ENCODE data around the gene HOXD13.

DNA sequence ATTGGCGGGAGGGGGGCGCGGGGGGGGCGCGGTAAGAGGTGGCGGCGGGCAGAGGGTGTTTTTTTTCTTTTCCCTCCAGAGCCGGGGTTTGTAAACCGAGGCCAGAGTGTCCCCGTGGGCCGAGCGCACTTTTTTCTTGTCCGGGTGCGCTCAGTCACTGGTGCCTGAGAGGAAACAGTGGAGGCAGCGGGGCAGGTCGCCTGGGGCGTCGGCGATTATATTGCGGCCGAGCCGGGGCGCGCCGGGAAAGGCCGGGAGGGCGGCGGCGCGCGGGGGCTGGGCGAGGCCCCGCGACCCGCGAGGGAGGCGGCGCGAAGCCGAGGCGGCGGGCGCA lies 37.3 kb downstream of the HOXD13 start:
- TF ChIP-seq CTCF (IDR thresholded peaks at IDR 0.05; ENCODE audit: insufficient read depth, low read length, poor library complexity, severe bottlenecking) (no peak), EZH2phosphoT487 (conservative IDR thresholded peaks at IDR 0.05; ENCODE audit: low read length) (no peak)
